H1 (cell line): Measurements from ENCODE around the gene DOCK8.

Source experiments
- BRCA1 ChIP-seq: IDR thresholded peaks from 2 replicates; pipeline ENCODE4 v1.6.1; 2012; ENCODE audit warnings: low read depth, low read length, improper control_type of control experiment
- EGR1 ChIP-seq: IDR thresholded peaks from 2 replicates; pipeline ENCODE4 v1.6.1; 2011; ENCODE audit warnings: low read depth, low read length, borderline replicate concordance
- RAD21 ChIP-seq, 2 experiments: IDR thresholded peaks in 1 of 2; conservative IDR thresholded peaks in 1 of 2; 2 replicates each; pipeline ENCODE4 v1.6.1; 2011; ENCODE audit warnings: low read depth in 2 of 2, low read length in 2 of 2, improper control_type of control experiment in 1 of 2, inconsistent platforms in 1 of 2, mild to moderate bottlenecking in 1 of 2, moderate library complexity in 1 of 2
- TF ChIP-seq, protein P1 (sequence below), 3 experiments: IDR thresholded peaks; 1 replicate in 2 of 3; 2 replicates in 1 of 3; pipeline versions ENCODE4 v1.5.1 to v1.6.1; 2011; ENCODE audit warnings: low read length in 3 of 3, mild to moderate bottlenecking in 3 of 3, inconsistent platforms in 2 of 3, low read depth in 1 of 3, moderate library complexity in 1 of 3; ENCODE audit not compliant: insufficient read depth in 1 of 3; ENCODE audit errors: control extremely low read depth in 1 of 3

DNA sequence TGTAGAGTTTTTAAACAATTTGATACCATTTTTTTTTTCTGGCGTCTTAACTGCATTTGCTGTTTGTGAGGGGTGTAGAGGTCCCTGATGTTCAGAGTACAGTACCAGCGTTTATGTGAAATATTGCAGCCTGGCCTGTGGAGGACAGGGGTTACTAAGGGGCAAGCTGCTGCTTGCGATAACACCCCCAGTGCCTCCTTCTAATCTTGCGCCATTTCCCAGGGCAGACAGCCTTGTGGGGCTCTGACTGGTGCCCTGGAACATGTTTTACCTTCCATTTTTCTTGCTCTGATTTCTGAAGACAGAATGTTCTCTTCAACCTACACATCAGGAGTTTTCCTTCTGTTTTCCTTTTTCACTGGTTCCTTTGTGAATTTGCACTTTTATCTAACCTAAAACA is 142.9 kb downstream of the DOCK8 start:
- no peak for TF ChIP-seq RAD21 (IDR thresholded peaks at IDR 0.05 in 1 of 2, conservative IDR thresholded peaks at IDR 0.05 in 1 of 2; ENCODE audit: low read depth in 2 of 2, low read length in 2 of 2)
- no peak for TF ChIP-seq BRCA1
- TF ChIP-seq EGR1, result no peak
- TF ChIP-seq, protein P1, sequence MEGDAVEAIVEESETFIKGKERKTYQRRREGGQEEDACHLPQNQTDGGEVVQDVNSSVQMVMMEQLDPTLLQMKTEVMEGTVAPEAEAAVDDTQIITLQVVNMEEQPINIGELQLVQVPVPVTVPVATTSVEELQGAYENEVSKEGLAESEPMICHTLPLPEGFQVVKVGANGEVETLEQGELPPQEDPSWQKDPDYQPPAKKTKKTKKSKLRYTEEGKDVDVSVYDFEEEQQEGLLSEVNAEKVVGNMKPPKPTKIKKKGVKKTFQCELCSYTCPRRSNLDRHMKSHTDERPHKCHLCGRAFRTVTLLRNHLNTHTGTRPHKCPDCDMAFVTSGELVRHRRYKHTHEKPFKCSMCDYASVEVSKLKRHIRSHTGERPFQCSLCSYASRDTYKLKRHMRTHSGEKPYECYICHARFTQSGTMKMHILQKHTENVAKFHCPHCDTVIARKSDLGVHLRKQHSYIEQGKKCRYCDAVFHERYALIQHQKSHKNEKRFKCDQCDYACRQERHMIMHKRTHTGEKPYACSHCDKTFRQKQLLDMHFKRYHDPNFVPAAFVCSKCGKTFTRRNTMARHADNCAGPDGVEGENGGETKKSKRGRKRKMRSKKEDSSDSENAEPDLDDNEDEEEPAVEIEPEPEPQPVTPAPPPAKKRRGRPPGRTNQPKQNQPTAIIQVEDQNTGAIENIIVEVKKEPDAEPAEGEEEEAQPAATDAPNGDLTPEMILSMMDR (IDR thresholded peaks at IDR 0.05; ENCODE audit: control extremely low read depth in 1 of 3, insufficient read depth in 1 of 3, low read depth in 1 of 3, low read length in 3 of 3), result no peak
